ENCODE data around the gene PRTG. TPM values are rescaled to one million over a fixed set of nuclear protein-coding genes. Genes with fewer than 3 reads are reported as not detected.

PRTG gene
- polyA plus RNA-seq, 1 donor (not counting 4 experiments of a cell fraction or from before 2014, with no cell fraction given) = not detected

GRCh38 chr15:55714064-55714463, 28.9 kb downstream of the PRTG start:
- no peaks in the 10 kb centered on the region for H3K36me3 ChIP-seq (ENCODE audit: control insufficient read depth in 2 of 2, extremely low read depth in 1 of 2, insufficient read depth in 2 of 2, low read length in 2 of 2)
- H4K20me1 ChIP-seq (ENCODE audit: control insufficient read depth, extremely low read depth, insufficient read depth, low read length) = no peaks in the 10 kb centered on the region
- no peak overlapping the region for H3K4me3 ChIP-seq (ENCODE audit: control insufficient read depth in 2 of 3, extremely low read depth in 1 of 3, insufficient read depth in 2 of 3, low read depth in 1 of 3, low read length in 3 of 3)
- H3K79me2 ChIP-seq (ENCODE audit: control insufficient read depth, insufficient read depth, low read length) = no peaks in the 10 kb centered on the region
- no peaks in the 10 kb centered on the region for H3K27me3 ChIP-seq (ENCODE audit: control insufficient read depth, extremely low read depth, insufficient read depth, low read length)
- DNase-seq (ENCODE audit: low read depth, low spot score) = no peak
- TF ChIP-seq EZH2 (IDR thresholded peaks at IDR 0.05; ENCODE audit: low read length) (no peak), CTCF (optimal IDR thresholded peaks at IDR 0.05 in 1 of 3, IDR thresholded peaks at IDR 0.05 in 1 of 3, conservative IDR thresholded peaks at IDR 0.05 in 1 of 3; ENCODE audit: extremely low read depth in 1 of 3, insufficient read depth in 2 of 3, low read length in 3 of 3) (no peak)
- H3K27ac ChIP-seq (ENCODE audit: control insufficient read depth, insufficient read depth, low read length) = no peak overlapping the region
- H3K4me1 ChIP-seq (ENCODE audit: control insufficient read depth, extremely low read depth, insufficient read depth, low read length) = no peaks in the 10 kb centered on the region
- dilution Hi-C loops (cut with MboI; ENCODE audit: extremely low pct_ligation_motif_present, low sequenced_read_pairs) = no loop called here
- no peak overlapping the region for H3K9ac ChIP-seq (ENCODE audit: control insufficient read depth, extremely low read depth, insufficient read depth, low read length)
- H3K9me1 ChIP-seq (ENCODE audit: control insufficient read depth, extremely low read depth, insufficient read depth, low read length) = no peaks in the 10 kb centered on the region
- FAIRE-seq = no peak
- H3K4me2 ChIP-seq (ENCODE audit: control insufficient read depth, extremely low read depth, insufficient read depth, low read depth, low read length) = no peak overlapping the region
- no peak overlapping the region for H2AFZ ChIP-seq (ENCODE audit: control insufficient read depth, low read length)
- no peaks in the 10 kb centered on the region for H3K9me3 ChIP-seq (ENCODE audit: control insufficient read depth, low read depth, low read length)

GRCh38 chr15:55712363-55712762, 30.6 kb downstream of the PRTG start:
- Histone ChIP-seq H3K9me1 (ENCODE audit: control insufficient read depth, extremely low read depth, insufficient read depth, low read length) (no peaks in the 10 kb centered on the region), H2AFZ (ENCODE audit: control insufficient read depth, low read length) (no peak overlapping the region), H3K79me2 (ENCODE audit: control insufficient read depth, insufficient read depth, low read length) (no peaks in the 10 kb centered on the region), H3K4me3 (ENCODE audit: control insufficient read depth in 2 of 3, extremely low read depth in 1 of 3, insufficient read depth in 2 of 3, low read depth in 1 of 3, low read length in 3 of 3) (no peak overlapping the region), H3K27me3 (ENCODE audit: control insufficient read depth, extremely low read depth, insufficient read depth, low read length) (no peaks in the 10 kb centered on the region), H3K36me3 (ENCODE audit: control insufficient read depth in 2 of 2, extremely low read depth in 1 of 2, insufficient read depth in 2 of 2, low read length in 2 of 2) (no peaks in the 10 kb centered on the region), H3K4me1 (ENCODE audit: control insufficient read depth, extremely low read depth, insufficient read depth, low read length) (no peaks in the 10 kb centered on the region), H3K4me2 (ENCODE audit: control insufficient read depth, extremely low read depth, insufficient read depth, low read depth, low read length) (no peak overlapping the region), H3K27ac (ENCODE audit: control insufficient read depth, insufficient read depth, low read length) (no peak overlapping the region), H3K9ac (ENCODE audit: control insufficient read depth, extremely low read depth, insufficient read depth, low read length) (no peak overlapping the region), H4K20me1 (ENCODE audit: control insufficient read depth, extremely low read depth, insufficient read depth, low read length) (no peaks in the 10 kb centered on the region), H3K9me3 (ENCODE audit: control insufficient read depth, low read depth, low read length) (no peaks in the 10 kb centered on the region)
- TF ChIP-seq CTCF (optimal IDR thresholded peaks at IDR 0.05 in 1 of 3, IDR thresholded peaks at IDR 0.05 in 1 of 3, conservative IDR thresholded peaks at IDR 0.05 in 1 of 3; ENCODE audit: extremely low read depth in 1 of 3, insufficient read depth in 2 of 3, low read length in 3 of 3) (no peak), EZH2 (IDR thresholded peaks at IDR 0.05; ENCODE audit: low read length) (no peak)
- DNase-seq (ENCODE audit: low read depth, low spot score) = no peak
- no peak for FAIRE-seq
- dilution Hi-C loops (cut with MboI; ENCODE audit: extremely low pct_ligation_motif_present, low sequenced_read_pairs) = no loop called here
